SH-SY5Y (cell line): Measurements from ENCODE around the gene ICAM2.

Experiments
- GATA2 ChIP-seq: IDR thresholded peaks from 2 replicates; pipeline ENCODE4 v1.6.1; 2011; ENCODE audit warnings: mild to moderate bottlenecking, low read depth, low read length
- GATA3 ChIP-seq: IDR thresholded peaks from 2 replicates; pipeline ENCODE4 v1.6.1; 2011; ENCODE audit warnings: low read depth, mild to moderate bottlenecking, low read length, moderate library complexity

- TF ChIP-seq GATA2 (no peak), GATA3 (no peak)
Observed at GRCh38 chr17:64016231-64016784, 4.1 kb downstream of the ICAM2 start.
